ENCODE data around the gene KHNYN. TPM values are rescaled to one million over a fixed set of nuclear protein-coding genes. Genes with fewer than 3 reads are reported as not detected.
"Not testable (repeated sequence)": the region's sequence is repeated elsewhere in the genome, so short reads cannot be mapped to it uniquely, and the experiment has no call there.

Gene KHNYN
- total RNA-seq: 63.0 and 65.4 TPM in 2 replicates

GRCh38 chr14:24429395-24430142, at the start of gene KHNYN, which contains the start of gene CBLN3:
Gene KHNYN, plus strand, starts transcription at chr14:24429954. Its CDS starts 777 bp downstream, at chr14:24430731.
Gene CBLN3, minus strand, starts transcription at chr14:24429668. Its CDS starts 614 bp downstream, at chr14:24429054.
- no peaks in the 10 kb centered on the region for H3K9me3 Mint-ChIP-seq
- DNase-seq: peak; percentile 97
- H3K4me3 Mint-ChIP-seq: peak within 1 kb of the TSS; percentile 94
- H3K27me3 Mint-ChIP-seq: no peaks in the 10 kb centered on the region
- H3K27ac Mint-ChIP-seq: peak within 1 kb of the TSS; percentile 99
- H3K4me1 Mint-ChIP-seq: peaks cover 49% of the 10 kb centered on the region
- intact Hi-C loops (cut with micrococcal nuclease): loop anchor here (10.0 kb wide), 1 partner anchor 315 kb away; the partner anchor contains the start of genes DCAF11 and NRL
- H3K36me3 Mint-ChIP-seq (ENCODE audit: low read depth): peaks cover 28% of the 10 kb centered on the region

GRCh38 chr14:24381363-24382063, 48.2 kb upstream of the KHNYN start:
- Mint-ChIP-seq H3K4me3 (no peak overlapping the region), H3K4me1 (peaks cover 1% of the 10 kb centered on the region), H3K36me3 (ENCODE audit: low read depth) (no peaks in the 10 kb centered on the region), H3K27ac (no peak overlapping the region), H3K9me3 (no peaks in the 10 kb centered on the region), H3K27me3 (peaks cover 8% of the 10 kb centered on the region)
- no peak for DNase-seq
- intact Hi-C loops (cut with micrococcal nuclease): no loop called here

- Mint-ChIP-seq H3K27ac (no peak overlapping the region), H3K27me3 (peaks cover 13% of the 10 kb centered on the region), H3K4me3 (no peak overlapping the region), H3K9me3 (no peaks in the 10 kb centered on the region), H3K36me3 (ENCODE audit: low read depth) (no peaks in the 10 kb centered on the region), H3K4me1 (peaks cover 1% of the 10 kb centered on the region)
- DNase-seq: no peak
- intact Hi-C loops (cut with micrococcal nuclease): no loop called here
These were observed 47.7 kb upstream of the KHNYN start for GRCh38 chr14:24382064-24382371.

- Mint-ChIP-seq H3K36me3 (ENCODE audit: low read depth) (no peaks in the 10 kb centered on the region), H3K4me1 (peaks cover 1% of the 10 kb centered on the region), H3K9me3 (no peaks in the 10 kb centered on the region), H3K27me3 (peaks cover 22% of the 10 kb centered on the region), H3K27ac (no peak overlapping the region), H3K4me3 (no peak overlapping the region)
- intact Hi-C loops (cut with micrococcal nuclease): no loop called here
- DNase-seq: no peak
These were observed 45.6 kb upstream of the KHNYN start for GRCh38 chr14:24384169-24384568.

- peaks cover 28% of the 10 kb centered on the region for H3K27me3 Mint-ChIP-seq
- no peak for DNase-seq
- H3K9me3 Mint-ChIP-seq: no peaks in the 10 kb centered on the region
- H3K27ac Mint-ChIP-seq: no peak overlapping the region
- intact Hi-C loops (cut with micrococcal nuclease): no loop called here
- H3K4me3 Mint-ChIP-seq: no peak overlapping the region
- H3K36me3 Mint-ChIP-seq (ENCODE audit: low read depth): no peaks in the 10 kb centered on the region
- peaks cover 1% of the 10 kb centered on the region for H3K4me1 Mint-ChIP-seq
These were observed 44.2 kb upstream of the KHNYN start for GRCh38 chr14:24385524-24385923.

GRCh38 chr14:24387009-24387345, 42.8 kb upstream of the KHNYN start:
- Mint-ChIP-seq H3K4me3 (no peak overlapping the region), H3K27ac (no peak overlapping the region), H3K36me3 (ENCODE audit: low read depth) (no peaks in the 10 kb centered on the region), H3K4me1 (no peaks in the 10 kb centered on the region), H3K27me3 (peaks cover 37% of the 10 kb centered on the region), H3K9me3 (no peaks in the 10 kb centered on the region)
- intact Hi-C loops (cut with micrococcal nuclease): no loop called here
- DNase-seq: no peak

GRCh38 chr14:24387579-24387978, 42.2 kb upstream of the KHNYN start:
- H3K4me1 Mint-ChIP-seq; H3K27ac Mint-ChIP-seq; H3K4me3 Mint-ChIP-seq; intact Hi-C loops (cut with micrococcal nuclease); H3K9me3 Mint-ChIP-seq; H3K36me3 Mint-ChIP-seq (ENCODE audit: low read depth); DNase-seq: not testable (repeated sequence)
- H3K27me3 Mint-ChIP-seq: peaks cover 40% of the 10 kb centered on the region

GRCh38 chr14:24388474-24389179, 41.1 kb upstream of the KHNYN start:
- Mint-ChIP-seq H3K27me3 (peaks cover 44% of the 10 kb centered on the region), H3K4me3 (no peak overlapping the region), H3K9me3 (no peaks in the 10 kb centered on the region), H3K36me3 (ENCODE audit: low read depth) (no peaks in the 10 kb centered on the region), H3K27ac (no peak overlapping the region), H3K4me1 (no peaks in the 10 kb centered on the region)
- intact Hi-C loops (cut with micrococcal nuclease): no loop called here
- DNase-seq: no peak

- H3K36me3 Mint-ChIP-seq (ENCODE audit: low read depth): no peaks in the 10 kb centered on the region
- no peak overlapping the region for H3K27ac Mint-ChIP-seq
- H3K9me3 Mint-ChIP-seq: no peaks in the 10 kb centered on the region
- H3K27me3 Mint-ChIP-seq: peaks cover 43% of the 10 kb centered on the region
- no peak for DNase-seq
- H3K4me1 Mint-ChIP-seq: no peaks in the 10 kb centered on the region
- intact Hi-C loops (cut with micrococcal nuclease): no loop called here
- no peak overlapping the region for H3K4me3 Mint-ChIP-seq
These were observed 40.4 kb upstream of the KHNYN start for GRCh38 chr14:24389226-24389848.

GRCh38 chr14:24390701-24391468, 38.9 kb upstream of the KHNYN start:
- DNase-seq: no peak
- Mint-ChIP-seq H3K4me3 (no peak overlapping the region), H3K27ac (no peak overlapping the region), H3K36me3 (ENCODE audit: low read depth) (no peaks in the 10 kb centered on the region), H3K27me3 (peaks cover 43% of the 10 kb centered on the region), H3K4me1 (peaks cover 2% of the 10 kb centered on the region), H3K9me3 (no peaks in the 10 kb centered on the region)
- intact Hi-C loops (cut with micrococcal nuclease): no loop called here

- H3K27me3 Mint-ChIP-seq: peaks cover 46% of the 10 kb centered on the region
- no peak for DNase-seq
- H3K4me1 Mint-ChIP-seq: peaks cover 3% of the 10 kb centered on the region
- no peaks in the 10 kb centered on the region for H3K9me3 Mint-ChIP-seq
- H3K36me3 Mint-ChIP-seq (ENCODE audit: low read depth): no peaks in the 10 kb centered on the region
- H3K27ac Mint-ChIP-seq: no peak overlapping the region
- intact Hi-C loops (cut with micrococcal nuclease): no loop called here
- H3K4me3 Mint-ChIP-seq: no peak overlapping the region
These were observed 37.2 kb upstream of the KHNYN start for GRCh38 chr14:24392325-24393091.

GRCh38 chr14:24394275-24394674, 35.5 kb upstream of the KHNYN start:
- no peak overlapping the region for H3K4me3 Mint-ChIP-seq
- peaks cover 38% of the 10 kb centered on the region for H3K27me3 Mint-ChIP-seq
- no peak overlapping the region for H3K27ac Mint-ChIP-seq
- H3K9me3 Mint-ChIP-seq: no peaks in the 10 kb centered on the region
- no peaks in the 10 kb centered on the region for H3K36me3 Mint-ChIP-seq (ENCODE audit: low read depth)
- no peak for DNase-seq
- peaks cover 3% of the 10 kb centered on the region for H3K4me1 Mint-ChIP-seq
- intact Hi-C loops (cut with micrococcal nuclease): no loop called here
